GM23338 (cell line): Measurements from ENCODE around the gene ENOX1.

Source experiments
- EZH2 ChIP-seq: fragments of 200-600 bp; sonication (generic); IDR thresholded peaks from one replicate; pipeline ENCODE4 v1.8.0; 2017; ENCODE audit warnings: antibody characterized with exemption, mild to moderate bottlenecking, low read depth; ENCODE audit not compliant: unreplicated experiment
- TF ChIP-seq, protein P1 (sequence below), 2 experiments: fragments of 200-600 bp in 1 of 2; sonication (generic) in 1 of 2; conservative IDR thresholded peaks; 2 replicates each; pipeline versions ENCODE4 v1.5.1 to v1.6.1; 2016 to 2017; ENCODE audit warnings: antibody characterized with exemption in 2 of 2, low read depth in 2 of 2, mild to moderate bottlenecking in 2 of 2, moderate library complexity in 1 of 2

DNA sequence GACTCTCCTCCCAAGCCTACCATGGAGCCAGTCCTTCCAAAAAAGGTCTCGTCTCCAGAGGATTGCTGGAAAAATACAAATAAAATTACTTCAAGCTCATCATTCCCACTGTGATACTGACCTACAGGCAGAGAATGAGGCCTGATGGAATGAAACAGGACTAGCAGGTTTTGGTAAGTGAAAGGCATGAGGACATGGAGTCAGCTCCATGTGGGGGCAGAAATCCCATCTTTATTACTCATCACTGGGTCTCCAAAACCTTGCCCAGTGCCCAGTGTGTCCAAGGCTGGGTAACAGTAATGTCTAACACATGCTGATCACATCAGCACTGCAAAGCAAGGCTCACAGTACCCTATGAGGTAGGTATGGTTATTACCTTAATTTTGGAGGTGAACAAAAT, 528.0 kb downstream of the ENOX1 start:
- no peak for TF ChIP-seq EZH2
- TF ChIP-seq, protein P1, sequence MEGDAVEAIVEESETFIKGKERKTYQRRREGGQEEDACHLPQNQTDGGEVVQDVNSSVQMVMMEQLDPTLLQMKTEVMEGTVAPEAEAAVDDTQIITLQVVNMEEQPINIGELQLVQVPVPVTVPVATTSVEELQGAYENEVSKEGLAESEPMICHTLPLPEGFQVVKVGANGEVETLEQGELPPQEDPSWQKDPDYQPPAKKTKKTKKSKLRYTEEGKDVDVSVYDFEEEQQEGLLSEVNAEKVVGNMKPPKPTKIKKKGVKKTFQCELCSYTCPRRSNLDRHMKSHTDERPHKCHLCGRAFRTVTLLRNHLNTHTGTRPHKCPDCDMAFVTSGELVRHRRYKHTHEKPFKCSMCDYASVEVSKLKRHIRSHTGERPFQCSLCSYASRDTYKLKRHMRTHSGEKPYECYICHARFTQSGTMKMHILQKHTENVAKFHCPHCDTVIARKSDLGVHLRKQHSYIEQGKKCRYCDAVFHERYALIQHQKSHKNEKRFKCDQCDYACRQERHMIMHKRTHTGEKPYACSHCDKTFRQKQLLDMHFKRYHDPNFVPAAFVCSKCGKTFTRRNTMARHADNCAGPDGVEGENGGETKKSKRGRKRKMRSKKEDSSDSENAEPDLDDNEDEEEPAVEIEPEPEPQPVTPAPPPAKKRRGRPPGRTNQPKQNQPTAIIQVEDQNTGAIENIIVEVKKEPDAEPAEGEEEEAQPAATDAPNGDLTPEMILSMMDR (conservative IDR thresholded peaks at IDR 0.05; ENCODE audit: low read depth in 2 of 2) = no peak
